Measurements from ENCODE around the gene STK11IP. TPM values are rescaled to one million over a fixed set of nuclear protein-coding genes. Genes with fewer than 3 reads are reported as not detected.

Gene STK11IP
- total RNA-seq, 1 experiment from 2014 or later = 45.0 TPM

GRCh38 chr2:219563271-219563928, 34.3 kb upstream of the STK11IP start:
- ChIA-PET CTCF (no interaction called here), POLR2A (no interaction called here), RAD21 (ENCODE audit: low non-redundant PET in 1 of 2, low total read pairs in 2 of 2, uncharacterized antibody in 2 of 2, unreplicated experiment in 2 of 2) (no interaction called here)
- TF ChIP-seq RAD21 (IDR thresholded peaks at IDR 0.05; ENCODE audit: low read depth) (no peak), REST (IDR thresholded peaks at IDR 0.05; ENCODE audit: low read depth) (no peak), EGR1 (IDR thresholded peaks at IDR 0.05; ENCODE audit: low read depth) (no peak), ATF3 (IDR thresholded peaks at IDR 0.05) (no peak), JUND (IDR thresholded peaks at IDR 0.05) (no peak), TCF7L2 (IDR thresholded peaks at IDR 0.05; ENCODE audit: borderline replicate concordance, extremely low read depth, insufficient read depth, insufficient read length) (no peak), SIN3A (IDR thresholded peaks at IDR 0.05; ENCODE audit: low read depth) (no peak), EZH2phosphoT487 (IDR thresholded peaks at IDR 0.05; ENCODE audit: borderline replicate concordance) (no peak), MAX (IDR thresholded peaks at IDR 0.05) (no peak), CBX3 (IDR thresholded peaks at IDR 0.05; ENCODE audit: low read depth) (no peak), SRF (IDR thresholded peaks at IDR 0.05; ENCODE audit: low read depth) (no peak), CTCF (IDR thresholded peaks at IDR 0.05 in 2 of 3, conservative IDR thresholded peaks at IDR 0.05 in 1 of 3; ENCODE audit: borderline replicate concordance in 1 of 3, insufficient read depth in 1 of 3, low read depth in 2 of 3, low read length in 2 of 3) (no peak), CEBPB (IDR thresholded peaks at IDR 0.05; ENCODE audit: low read depth) (no peak)
- H3K36me3 ChIP-seq (ENCODE audit: control insufficient read depth in 1 of 2, insufficient read depth in 2 of 2, low read length in 2 of 2) = no peaks in the 10 kb centered on the region
- H3K9ac ChIP-seq (ENCODE audit: low read length) = no peak overlapping the region
- H3K4me3 ChIP-seq (replicated peaks in 1 of 2; ENCODE audit: low read depth in 1 of 2, low read length in 2 of 2) = no peak overlapping the region
- no peaks in the 10 kb centered on the region for H3K9me3 ChIP-seq (ENCODE audit: control insufficient read depth in 1 of 2, insufficient read depth in 1 of 2, low read depth in 1 of 2, low read length in 2 of 2)
- H3K79me2 ChIP-seq (ENCODE audit: insufficient read depth, low read length) = no peaks in the 10 kb centered on the region
- no peak overlapping the region for H2AFZ ChIP-seq (ENCODE audit: low read depth, low read length, poor library complexity, severe bottlenecking)
- no peaks in the 10 kb centered on the region for H4K20me1 ChIP-seq (ENCODE audit: insufficient read depth)
- peaks cover 0 to 4% of the 10 kb centered on the region in 2 experiments; a peak in 1 of 4 replicates for H3K4me1 ChIP-seq (ENCODE audit: control insufficient read depth in 1 of 2, insufficient read depth in 2 of 2, low read length in 2 of 2)
- no TSS peak for BruUV-seq (replicated peaks)
- intact Hi-C loops (cut with micrococcal nuclease) = no loop called here
- H3K27me3 ChIP-seq (ENCODE audit: insufficient read depth, low read length) = no peaks in the 10 kb centered on the region
- no peak overlapping the region for H3K27ac ChIP-seq (ENCODE audit: low read depth, low read length)
- DNase-seq (ENCODE audit: low read depth, low spot score) = no peak
- no peaks in the 10 kb centered on the region for H3K9me2 ChIP-seq (ENCODE audit: insufficient read depth)
- no peak overlapping the region for H3K4me2 ChIP-seq (ENCODE audit: low read length)
- no peak for ATAC-seq

All from HCT116 (cell line).